Erythroblast (primary cell): ENCODE measurements around the gene CLSTN2.

Source experiments
- GATA1 ChIP-seq: IDR thresholded peaks from 2 replicates; pipeline ENCODE4 v1.6.1; 2011; ENCODE audit warnings: low read depth, mild to moderate bottlenecking, control low read depth, low read length, moderate library complexity
- POLR2A ChIP-seq: IDR thresholded peaks from 2 replicates; pipeline ENCODE4 v1.6.1; 2011; ENCODE audit warnings: mild to moderate bottlenecking, low read length

- no peak for TF ChIP-seq POLR2A
- no peak for TF ChIP-seq GATA1
Measured at GRCh38 chr3:139887431-139887830, 47.6 kb upstream of the CLSTN2 start.
